Transverse colon (tissue), 4 donors: ENCODE data around the gene STRIP2.

ENCODE experiments used
- CTCF ChIP-seq, 5 experiments: fragments of 200-600 bp in 3 of 5; fragments of 450-650 bp in 2 of 5; sonication (generic) in 3 of 5; IDR thresholded peaks; 1 replicate in 2 of 5; 2 replicates in 3 of 5; pipeline ENCODE4 v1.5.1; 2016 to 2017; ENCODE audit warnings: antibody characterized with exemption in 5 of 5, inconsistent platforms in 3 of 5, mild to moderate bottlenecking in 2 of 5, moderate library complexity in 1 of 5
- POLR2A ChIP-seq: fragments of 450-650 bp; IDR thresholded peaks from one replicate; pipeline ENCODE4 v1.6.1; 2016; ENCODE audit warnings: antibody characterized with exemption, mild to moderate bottlenecking, moderate library complexity
- POLR2AphosphoS5 ChIP-seq, 3 donors: sonication (generic); formaldehyde crosslinking; IDR thresholded peaks; one replicate each; pipeline ENCODE4 v1.6.1; 2016; ENCODE audit warnings: antibody characterized with exemption in 3 of 3

- TF ChIP-seq CTCF (IDR thresholded peaks at IDR 0.05) (peak in 1 of 5 experiments; percentile 12), POLR2AphosphoS5 (IDR thresholded peaks at IDR 0.05) (peak in 1 of 3 donors; percentile 56), POLR2A (no peak)
Observed at GRCh38 chr7:129433847-129434674, at the start of gene STRIP2.
